ENCODE measurements around the gene EFCAB11.

EFCAB11 gene

DNA sequence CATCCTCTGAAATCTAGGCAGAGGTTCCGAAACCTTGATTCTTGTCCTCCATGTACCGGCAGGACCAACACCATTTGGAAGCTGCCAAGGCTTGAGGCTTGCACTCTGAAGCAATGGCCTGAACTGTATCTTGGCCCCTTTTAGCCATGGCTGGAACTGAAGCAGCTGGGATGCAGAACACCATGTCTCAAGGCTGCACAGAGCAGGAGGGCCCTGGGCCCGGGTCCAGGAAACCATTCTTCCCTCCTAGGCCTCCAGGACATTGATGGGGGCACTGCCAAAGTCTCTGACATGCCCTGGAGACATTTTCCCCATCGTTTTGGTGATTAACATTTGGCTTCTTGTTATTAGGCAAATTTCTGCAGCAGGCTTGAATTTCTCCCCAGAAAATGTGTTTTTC lies 198.7 kb downstream of the EFCAB11 start:
- DNase-seq: no peak

DNA sequence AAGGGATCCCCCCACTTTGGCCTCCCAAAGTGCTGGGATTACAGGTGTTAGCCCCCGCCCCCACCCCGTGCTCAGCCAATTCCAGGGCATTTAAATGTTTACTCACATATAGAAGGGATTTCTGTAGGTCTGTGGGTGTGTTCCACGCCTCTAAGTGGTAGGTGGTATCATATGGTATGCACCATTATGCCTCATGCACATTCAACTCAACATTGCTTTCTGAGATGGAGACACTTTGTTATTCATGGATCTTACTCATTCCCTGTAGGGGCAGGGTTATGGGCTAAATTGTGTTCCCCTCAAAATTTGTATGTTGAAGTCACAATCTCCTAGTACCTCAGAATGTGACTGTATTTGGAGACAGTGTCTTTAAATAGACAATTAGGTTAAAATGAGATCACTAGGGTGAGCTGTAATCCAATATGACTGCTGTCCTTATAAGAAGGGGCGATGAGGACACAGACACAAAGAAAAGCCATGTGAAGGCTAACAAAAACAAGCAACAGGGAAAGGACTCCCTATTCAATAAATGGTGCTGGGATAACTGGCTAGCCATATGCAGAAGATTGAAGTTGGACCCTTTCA lies 200.6 kb downstream of the EFCAB11 start:
- no peak for DNase-seq

DNA sequence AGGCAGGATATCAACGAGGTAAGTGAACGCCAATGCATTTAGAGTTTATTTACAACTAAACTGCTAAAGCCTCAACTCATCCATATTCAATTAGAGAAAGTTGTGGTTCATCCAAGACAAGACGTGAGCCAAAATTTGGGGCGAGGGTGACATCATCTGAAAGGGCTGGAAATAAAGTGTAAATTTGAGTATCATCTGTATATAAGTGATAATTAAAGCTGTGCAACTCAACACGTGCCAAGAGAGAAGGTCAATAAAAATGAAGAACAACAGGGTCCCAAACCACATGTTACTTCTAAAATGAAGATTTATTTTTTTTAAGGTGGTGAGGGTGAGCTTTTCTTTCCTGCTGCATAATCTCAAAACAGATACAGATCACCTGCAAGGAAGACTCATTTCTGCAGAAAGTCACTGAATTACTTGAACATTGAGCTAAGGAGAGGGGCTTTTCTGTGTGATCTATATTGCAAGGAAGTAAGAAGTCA lies 203.6 kb downstream of the EFCAB11 start:
- DNase-seq: no peak

- DNase-seq: no peak
These were observed 204.2 kb downstream of the EFCAB11 start for GRCh38 chr14:89750281-89750755.

- DNase-seq: no peak
These were observed 206.5 kb downstream of the EFCAB11 start for GRCh38 chr14:89748004-89748403.

- no peak for DNase-seq
These were observed 207.4 kb downstream of the EFCAB11 start for GRCh38 chr14:89747126-89747525.

DNA sequence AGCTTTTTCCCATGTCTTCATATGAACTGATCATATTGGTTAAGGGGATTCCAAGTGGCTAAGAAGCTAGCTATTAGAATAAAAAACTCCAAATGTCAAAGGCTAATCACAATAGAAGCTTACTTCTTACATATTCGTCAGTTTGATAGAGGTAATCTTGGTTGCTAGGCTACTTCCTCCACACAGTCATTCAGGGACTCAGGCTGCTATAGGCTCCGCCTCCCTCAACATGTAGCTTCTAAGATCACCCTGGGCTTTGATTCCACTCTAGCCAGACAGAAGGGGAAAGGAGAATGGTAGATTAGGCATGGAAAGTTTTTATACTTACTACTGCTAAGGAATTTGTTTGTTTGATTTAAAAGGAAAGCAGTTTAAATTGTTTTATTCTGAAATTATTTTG lies 207.9 kb downstream of the EFCAB11 start:
- no peak for DNase-seq

- DNase-seq: no peak
These were observed 208.4 kb downstream of the EFCAB11 start for GRCh38 chr14:89746135-89746534.
